Mesendoderm (in vitro differentiated cells): Measurements from ENCODE around the gene ANKRD13B.

Source experiments
- DNase-seq: peaks from one replicate; pipeline ENCODE4 v3.0.0; 2013
- H2AK5ac ChIP-seq: 2 replicates; pipeline ENCODE4 v1.6.1; 2013; ENCODE audit warnings: low read length, inconsistent platforms
- H2BK120ac ChIP-seq: 2 replicates; pipeline ENCODE4 v1.6.1; 2013; ENCODE audit warnings: low read depth, mild to moderate bottlenecking, low read length, moderate library complexity, mixed read lengths
- H2BK15ac ChIP-seq: replicated peaks from 2 replicates; pipeline ENCODE4 v1.6.1; 2013; ENCODE audit warnings: low read depth, mild to moderate bottlenecking, moderate library complexity
- H2BK5ac ChIP-seq: 2 replicates; pipeline ENCODE4 v1.6.1; 2013; ENCODE audit warnings: low read length, inconsistent platforms
- H3K18ac ChIP-seq: 2 replicates; pipeline ENCODE4 v1.6.1; 2013; ENCODE audit warnings: mild to moderate bottlenecking, low read length, mixed read lengths
- H3K23ac ChIP-seq: one replicate; pipeline ENCODE4 v1.6.1; 2013; ENCODE audit warnings: low read length
- H3K27ac ChIP-seq: 2 replicates; pipeline ENCODE4 v1.5.1; 2013; ENCODE audit warnings: low read depth, mild to moderate bottlenecking, inconsistent platforms, low read length, moderate library complexity
- H3K27me3 ChIP-seq: 2 replicates; pipeline ENCODE4 v1.6.1; 2013; ENCODE audit warnings: low read length, control low read depth, mild to moderate bottlenecking, inconsistent platforms; ENCODE audit not compliant: insufficient read depth, poor library complexity
- H3K36me3 ChIP-seq: 2 replicates; pipeline ENCODE4 v1.6.1; 2013; ENCODE audit warnings: low read length, inconsistent platforms; ENCODE audit not compliant: control insufficient read depth, insufficient read depth
- H3K4ac ChIP-seq: one replicate; pipeline ENCODE4 v1.6.1; 2013; ENCODE audit warnings: low read depth, mild to moderate bottlenecking, low read length, moderate library complexity
- H3K4me1 ChIP-seq: 2 replicates; pipeline ENCODE4 v1.6.1; 2013; ENCODE audit warnings: low read depth, low read length, inconsistent platforms; ENCODE audit not compliant: control insufficient read depth
- H3K4me2 ChIP-seq: 2 replicates; pipeline ENCODE4 v1.6.1; 2013; ENCODE audit warnings: low read length
- H3K4me3 ChIP-seq: 2 replicates; pipeline ENCODE4 v1.5.1; 2013; ENCODE audit warnings: mild to moderate bottlenecking, low read length
- H3K56ac ChIP-seq: one replicate; pipeline ENCODE4 v1.6.1; 2013; ENCODE audit warnings: low read length
- H3K79me1 ChIP-seq: 2 replicates; pipeline ENCODE4 v1.6.1; 2013; ENCODE audit warnings: low read length, inconsistent platforms
- H3K79me2 ChIP-seq: 2 replicates; pipeline ENCODE4 v1.6.1; 2013; ENCODE audit warnings: mild to moderate bottlenecking, low read length; ENCODE audit not compliant: control insufficient read depth, insufficient read depth
- H3K9ac ChIP-seq: 2 replicates; pipeline ENCODE4 v1.6.1; 2013; ENCODE audit warnings: low read length, inconsistent platforms
- H4K5ac ChIP-seq: one replicate; pipeline ENCODE4 v1.6.1; 2013; ENCODE audit warnings: low read length
- H4K8ac ChIP-seq: one replicate; pipeline ENCODE4 v1.6.1; 2013; ENCODE audit warnings: low read depth, mild to moderate bottlenecking, control low read depth, low read length, moderate library complexity
- WGBS: extraction: QIAGEN DNeasy Blood & Tissue Kit; methylation state at CpG from one replicate; pipeline ENCODE4 v1.1.7; 2013; ENCODE audit warnings: low lambda C conversion rate, missing lambda C conversion rate; ENCODE audit not compliant: insufficient coverage; ENCODE audit errors: extremely low coverage; 5-methylcytosine and 5-hydroxymethylcytosine counted together

Gene ANKRD13B

DNA sequence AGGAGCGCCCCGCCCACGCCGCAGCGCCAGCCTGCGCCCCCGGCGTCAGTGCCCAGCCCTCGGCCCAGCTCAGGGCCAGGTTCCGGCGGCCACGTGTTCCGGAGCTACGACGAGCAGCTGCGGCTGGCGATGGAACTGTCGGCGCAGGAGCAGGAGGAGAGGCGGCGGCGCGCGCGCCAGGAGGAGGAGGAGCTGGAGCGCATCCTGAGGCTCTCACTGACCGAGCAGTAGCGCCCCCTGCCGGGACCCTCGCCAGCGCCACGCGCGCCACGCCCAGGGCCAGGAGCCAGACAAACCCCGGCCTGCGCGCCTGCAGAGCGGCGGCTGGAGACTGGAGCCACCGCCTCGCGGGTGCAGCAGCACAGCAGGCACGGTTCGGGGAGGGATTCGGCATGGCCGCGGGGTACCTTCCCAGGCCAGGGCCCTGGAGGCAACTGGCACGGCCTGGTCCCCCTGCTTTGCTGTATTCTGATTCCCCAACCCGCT, 20.5 kb downstream of the ANKRD13B start:
- no peak overlapping the region for H2AK5ac ChIP-seq
- H3K27ac ChIP-seq: no peak overlapping the region
- no peak overlapping the region for H4K8ac ChIP-seq
- no peaks in the 10 kb centered on the region for H3K79me1 ChIP-seq
- no peaks in the 10 kb centered on the region for H3K36me3 ChIP-seq
- DNase-seq: peak; percentile 96
- H2BK15ac ChIP-seq: no peak overlapping the region
- no peak overlapping the region for H4K5ac ChIP-seq
- H3K56ac ChIP-seq: peak overlapping the region; percentile 66
- no peak overlapping the region for H3K4ac ChIP-seq
- H3K4me3 ChIP-seq: no peak overlapping the region
- no CpG with 5 or more reads among the region's 50 CpGs for WGBS
- H2BK5ac ChIP-seq: no peak overlapping the region
- no peak overlapping the region for H3K23ac ChIP-seq
- peak overlapping the region; percentile 8 for H3K4me2 ChIP-seq
- peaks cover 8% of the 10 kb centered on the region for H3K27me3 ChIP-seq
- H2BK120ac ChIP-seq: no peak overlapping the region
- no peaks in the 10 kb centered on the region for H3K79me2 ChIP-seq
- no peak overlapping the region for H3K18ac ChIP-seq
- no peaks in the 10 kb centered on the region for H3K4me1 ChIP-seq
- peak overlapping the region; percentile 19 for H3K9ac ChIP-seq

DNA sequence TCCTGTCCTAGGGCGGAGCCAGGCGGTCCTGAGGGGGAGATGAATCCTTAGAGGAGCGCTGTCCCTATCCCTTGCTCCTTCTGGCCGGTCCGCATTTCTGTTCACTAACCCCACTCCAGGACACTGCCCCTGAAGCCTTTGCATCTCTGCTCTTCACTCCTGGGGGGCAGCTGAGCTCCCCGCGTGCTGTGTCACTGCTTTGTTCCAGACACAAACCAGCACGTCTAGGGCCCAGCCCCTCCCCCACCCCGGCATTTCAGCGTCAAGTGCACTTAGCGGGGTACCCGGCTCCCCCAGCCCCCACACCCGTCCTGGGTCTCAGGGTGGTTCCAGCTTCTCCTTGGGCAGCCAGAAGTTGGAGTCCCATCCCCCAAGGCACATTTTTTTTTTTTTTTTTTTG, 20.9 kb downstream of the ANKRD13B start:
- H3K4ac ChIP-seq: no peak overlapping the region
- no peak for DNase-seq
- H2BK15ac ChIP-seq: no peak overlapping the region
- H3K23ac ChIP-seq: no peak overlapping the region
- no peak overlapping the region for H4K5ac ChIP-seq
- H3K4me3 ChIP-seq: no peak overlapping the region
- no peaks in the 10 kb centered on the region for H3K79me1 ChIP-seq
- peaks cover 8% of the 10 kb centered on the region for H3K27me3 ChIP-seq
- no peak overlapping the region for H2BK5ac ChIP-seq
- no peak overlapping the region for H4K8ac ChIP-seq
- H3K4me2 ChIP-seq: peak overlapping the region; percentile 8
- no peak overlapping the region for H2AK5ac ChIP-seq
- WGBS: no CpG with 5 or more reads among the region's 13 CpGs
- peak overlapping the region; percentile 47 for H3K56ac ChIP-seq
- H3K36me3 ChIP-seq: no peaks in the 10 kb centered on the region
- H3K79me2 ChIP-seq: no peaks in the 10 kb centered on the region
- peak overlapping the region; percentile 19 for H3K9ac ChIP-seq
- no peak overlapping the region for H3K27ac ChIP-seq
- no peaks in the 10 kb centered on the region for H3K4me1 ChIP-seq
- no peak overlapping the region for H2BK120ac ChIP-seq
- H3K18ac ChIP-seq: no peak overlapping the region

DNA sequence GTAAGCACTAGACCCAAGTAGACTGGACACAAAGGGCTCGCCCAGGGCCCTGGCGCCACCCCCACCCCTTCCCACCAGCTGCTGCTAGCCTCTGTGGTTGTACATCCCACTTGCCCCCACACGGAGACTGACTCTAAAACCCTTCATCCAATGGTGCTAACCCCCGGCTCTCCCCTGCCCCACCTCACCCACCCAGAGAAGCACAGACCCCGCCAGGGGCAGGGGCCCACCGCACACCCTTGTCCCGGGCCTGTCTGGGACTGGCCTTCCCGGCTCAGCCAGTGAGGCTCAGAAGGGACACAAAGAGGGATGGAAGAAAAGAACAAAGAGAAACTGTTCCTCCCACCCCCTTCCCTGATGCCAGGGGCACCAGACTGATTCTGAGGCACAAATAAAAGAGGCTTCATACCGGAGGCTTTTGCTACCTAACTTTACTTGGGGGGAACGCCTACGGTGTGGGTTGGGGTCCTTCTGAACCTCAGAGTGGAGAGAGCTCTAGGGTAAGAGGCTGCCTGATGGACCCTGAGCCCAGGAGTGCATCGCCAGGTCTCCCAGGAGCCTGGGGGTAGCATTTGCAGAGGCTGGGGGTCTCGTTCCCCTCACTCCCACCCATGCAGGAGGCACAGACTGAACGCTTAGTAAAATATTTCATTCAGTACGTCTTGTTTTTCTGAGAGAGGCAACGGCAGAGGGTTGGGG, 21.6 kb downstream of the ANKRD13B start:
- H3K36me3 ChIP-seq: no peaks in the 10 kb centered on the region
- H2BK5ac ChIP-seq: no peak overlapping the region
- H3K56ac ChIP-seq: no peak overlapping the region
- H2AK5ac ChIP-seq: no peak overlapping the region
- peaks cover 8% of the 10 kb centered on the region for H3K27me3 ChIP-seq
- H4K8ac ChIP-seq: no peak overlapping the region
- H3K4me3 ChIP-seq: no peak overlapping the region
- no peak overlapping the region for H3K9ac ChIP-seq
- H3K79me2 ChIP-seq: no peaks in the 10 kb centered on the region
- H3K4ac ChIP-seq: no peak overlapping the region
- H3K4me2 ChIP-seq: no peak overlapping the region
- no CpG with 5 or more reads among the region's 16 CpGs for WGBS
- no peak overlapping the region for H3K18ac ChIP-seq
- no peak overlapping the region for H3K27ac ChIP-seq
- no peaks in the 10 kb centered on the region for H3K4me1 ChIP-seq
- H2BK120ac ChIP-seq: no peak overlapping the region
- H4K5ac ChIP-seq: no peak overlapping the region
- H3K79me1 ChIP-seq: no peaks in the 10 kb centered on the region
- H2BK15ac ChIP-seq: no peak overlapping the region
- no peak for DNase-seq
- no peak overlapping the region for H3K23ac ChIP-seq

- no peaks in the 10 kb centered on the region for H3K36me3 ChIP-seq
- H3K23ac ChIP-seq: no peak overlapping the region
- no peak overlapping the region for H2BK5ac ChIP-seq
- no peaks in the 10 kb centered on the region for H3K79me1 ChIP-seq
- H3K4ac ChIP-seq: no peak overlapping the region
- peak overlapping the region; percentile 57 for H3K4me2 ChIP-seq
- H3K56ac ChIP-seq: peak overlapping the region; percentile 54
- no peak for DNase-seq
- no peaks in the 10 kb centered on the region for H3K79me2 ChIP-seq
- H3K18ac ChIP-seq: no peak overlapping the region
- no peaks in the 10 kb centered on the region for H3K4me1 ChIP-seq
- H3K27me3 ChIP-seq: peaks cover 8% of the 10 kb centered on the region
- peak overlapping the region; percentile 55 for H3K9ac ChIP-seq
- H2BK120ac ChIP-seq: no peak overlapping the region
- no peak overlapping the region for H3K27ac ChIP-seq
- H2AK5ac ChIP-seq: no peak overlapping the region
- H2BK15ac ChIP-seq: no peak overlapping the region
- no peak overlapping the region for H4K5ac ChIP-seq
- H3K4me3 ChIP-seq: no peak overlapping the region
- no CpG with 5 or more reads among the region's 15 CpGs for WGBS
- H4K8ac ChIP-seq: no peak overlapping the region
Measured at GRCh38 chr17:29615048-29615385, 22.1 kb downstream of the ANKRD13B start.

GRCh38 chr17:29615492-29616299, 22.8 kb downstream of the ANKRD13B start:
- Histone ChIP-seq H3K4me3 (peak overlapping the region; percentile 23), H3K27ac (no peak overlapping the region), H4K5ac (no peak overlapping the region), H3K4me1 (no peaks in the 10 kb centered on the region), H3K23ac (peak overlapping the region; percentile 30), H3K18ac (no peak overlapping the region), H3K27me3 (peaks cover 8% of the 10 kb centered on the region), H3K4me2 (peak overlapping the region; percentile 87), H2BK15ac (no peak overlapping the region), H2BK120ac (no peak overlapping the region), H2BK5ac (no peak overlapping the region), H3K9ac (peak overlapping the region; percentile 55), H2AK5ac (no peak overlapping the region), H3K79me2 (no peaks in the 10 kb centered on the region), H3K4ac (no peak overlapping the region), H4K8ac (no peak overlapping the region), H3K79me1 (no peaks in the 10 kb centered on the region), H3K56ac (peak overlapping the region; percentile 73), H3K36me3 (no peaks in the 10 kb centered on the region)
- no CpG with 5 or more reads among the region's 74 CpGs for WGBS
- DNase-seq: peak; percentile 89
